Activated CD8-positive, alpha-beta memory T cell treated with anti-CD3 and anti-CD28 coated beads for 24 hours (primary cell): ENCODE results near the gene HSDL2.
"Not testable (repeated sequence)": the region's sequence is repeated elsewhere in the genome, so short reads cannot be mapped to it uniquely, and the experiment has no call there.

Experiments used
- DNase-seq: peaks from one replicate; pipeline ENCODE4 v3.0.0-alpha.2; 2020

HSDL2 gene

GRCh38 chr9:112367465-112367864 lies 12.4 kb upstream of the HSDL2 start:
- DNase-seq: no peak

GRCh38 chr9:112369817-112370216 lies 10.1 kb upstream of the HSDL2 start:
- DNase-seq: no peak

DNA sequence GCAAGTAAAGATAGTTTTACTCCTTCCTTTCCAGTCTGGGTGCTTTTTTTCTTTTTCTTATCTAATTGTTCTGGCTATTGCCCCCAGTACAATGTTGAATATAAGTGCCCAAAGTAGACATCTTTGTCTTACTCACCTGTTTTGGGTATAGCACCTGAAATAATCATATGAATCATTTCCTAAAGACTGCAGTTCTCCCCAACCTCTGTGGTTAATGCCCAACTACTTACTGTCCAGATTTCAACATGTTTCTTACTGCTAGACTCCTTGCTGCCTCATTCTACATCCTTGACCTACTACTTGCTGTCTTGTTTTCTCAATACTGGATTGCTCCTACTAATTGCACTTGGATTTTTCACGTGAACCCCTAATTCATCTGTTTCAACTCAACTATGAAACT lies 8.8 kb upstream of the HSDL2 start:
- DNase-seq: no peak

DNA sequence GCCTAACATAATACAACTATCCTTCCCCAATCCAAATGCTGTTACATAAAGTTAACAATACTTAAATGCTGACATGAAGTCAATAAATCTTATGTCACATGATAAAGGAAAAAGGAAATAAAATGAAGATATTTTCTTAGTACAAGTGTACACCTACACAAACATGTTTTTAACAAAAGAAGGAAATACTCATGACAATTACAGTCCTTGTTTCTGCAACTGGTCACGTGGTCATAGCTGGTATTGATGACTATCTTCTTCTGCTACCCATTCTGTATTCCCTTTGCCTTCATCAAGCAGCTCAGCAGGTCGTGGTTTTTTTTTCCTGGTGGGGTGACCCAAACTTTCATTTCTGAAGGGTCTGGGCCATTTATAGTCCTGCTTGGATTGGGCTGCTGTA lies 6.2 kb upstream of the HSDL2 start:
- DNase-seq: not testable (repeated sequence)

DNA sequence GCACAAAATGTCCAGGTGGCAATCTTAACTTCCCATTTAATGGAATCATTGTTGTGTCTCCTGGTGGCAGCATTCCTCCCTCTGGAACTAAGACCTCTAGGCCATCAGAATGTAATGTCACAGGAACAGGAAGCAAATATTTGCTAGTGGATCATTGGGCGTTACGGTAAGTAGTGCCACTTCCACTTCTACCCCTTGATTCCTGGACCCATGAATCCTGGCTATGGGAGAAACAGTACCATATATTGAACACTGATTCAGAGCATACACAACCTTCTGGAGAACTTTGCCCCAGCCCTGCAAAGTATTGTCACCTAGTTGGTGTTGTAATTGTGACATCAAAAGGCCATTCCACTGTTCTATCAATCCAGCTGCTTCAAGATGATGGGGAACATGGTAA lies 5.7 kb upstream of the HSDL2 start:
- DNase-seq: not testable (repeated sequence)

- no peak for DNase-seq
Measured at GRCh38 chr9:112375361-112375760, 4.5 kb upstream of the HSDL2 start.

DNA sequence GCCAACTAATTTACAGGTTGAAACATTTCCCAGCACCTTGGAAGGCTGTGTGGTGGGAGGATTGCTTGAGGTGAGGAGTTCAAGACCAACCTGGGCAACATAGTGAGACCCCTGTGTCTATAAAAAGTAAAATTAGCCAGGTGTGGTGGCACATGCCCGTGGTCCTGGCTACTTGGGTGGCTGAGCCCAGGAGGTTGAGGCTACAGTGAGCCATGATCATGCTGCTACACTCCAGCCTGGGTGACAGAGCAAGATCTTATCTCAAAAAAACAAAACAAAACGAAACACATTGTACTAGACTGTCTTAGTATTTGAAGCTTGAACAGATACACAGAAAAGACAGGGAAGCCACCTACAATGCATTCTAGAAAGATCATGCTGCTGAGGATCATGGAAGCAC lies 2.8 kb upstream of the HSDL2 start:
- no peak for DNase-seq

GRCh38 chr9:112377684-112378327 lies 2.1 kb upstream of the HSDL2 start:
- DNase-seq: no peak

DNA sequence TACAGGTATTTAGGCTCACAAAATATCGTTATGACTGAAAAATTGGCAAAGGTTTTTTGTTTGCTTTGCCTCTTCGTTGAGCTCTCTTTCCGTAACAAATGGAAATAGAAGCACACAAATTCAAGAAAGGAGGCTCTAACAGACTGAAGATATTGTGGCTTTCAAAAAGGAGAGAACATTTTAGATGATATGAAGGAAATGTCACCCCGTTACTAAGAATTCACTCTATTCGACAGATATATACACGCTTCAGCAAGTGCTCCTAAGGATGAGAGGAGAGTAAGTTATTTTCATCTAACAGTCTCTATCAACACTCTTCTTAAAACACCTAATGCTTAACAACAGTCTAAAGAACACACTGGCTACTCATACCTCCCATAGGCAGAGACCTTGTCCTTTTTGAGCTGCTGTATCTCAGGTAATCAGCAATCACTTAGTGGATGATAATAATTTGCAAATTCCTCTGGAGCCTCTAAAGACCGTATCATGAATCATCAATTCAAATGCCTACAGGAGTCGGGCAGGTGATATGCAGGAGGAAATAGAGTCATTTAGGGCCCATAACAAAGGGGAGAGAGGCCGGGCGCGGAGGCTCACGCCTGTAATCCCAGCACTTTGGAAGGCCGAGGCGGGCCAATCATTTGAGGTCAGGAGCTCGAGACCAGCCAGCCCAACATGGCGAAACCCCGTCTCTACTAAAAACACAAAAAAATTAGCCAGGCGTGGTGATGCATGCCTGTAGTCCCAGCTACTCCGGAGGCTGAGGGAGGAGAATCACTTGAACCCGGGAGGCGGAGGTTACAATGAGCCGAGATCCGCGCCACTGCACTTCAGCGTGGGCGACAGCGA lies 1.4 kb upstream of the HSDL2 start:
- DNase-seq: peak; percentile 67

GRCh38 chr9:112379177-112380101 lies 469 bp upstream of the HSDL2 start:
- DNase-seq: peak; percentile 99

DNA sequence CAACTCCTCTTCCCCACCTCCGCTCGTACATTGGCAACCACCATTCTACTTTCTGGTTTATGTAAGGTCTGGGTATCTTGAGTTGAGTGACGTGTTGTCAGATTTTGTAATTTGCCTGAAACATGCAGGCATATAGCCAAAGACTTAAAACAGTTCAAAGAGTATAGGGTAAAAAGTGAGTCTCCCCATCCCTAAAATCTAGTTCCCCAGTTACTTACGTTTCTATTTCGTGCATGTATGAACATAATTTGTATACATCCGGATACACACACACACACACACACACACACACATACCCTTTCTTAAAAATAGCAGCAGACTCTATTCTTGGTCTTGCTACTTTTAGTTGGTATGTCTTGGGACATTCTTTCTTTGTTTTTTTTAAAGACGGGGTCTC lies 915 bp downstream of the HSDL2 start:
- DNase-seq: no peak

GRCh38 chr9:112382066-112382465 lies 2.2 kb downstream of the HSDL2 start:
- no peak for DNase-seq

GRCh38 chr9:112382501-112383364 lies 2.8 kb downstream of the HSDL2 start:
- DNase-seq: no peak

GRCh38 chr9:112384219-112384618 lies 4.3 kb downstream of the HSDL2 start:
- DNase-seq: no peak

DNA sequence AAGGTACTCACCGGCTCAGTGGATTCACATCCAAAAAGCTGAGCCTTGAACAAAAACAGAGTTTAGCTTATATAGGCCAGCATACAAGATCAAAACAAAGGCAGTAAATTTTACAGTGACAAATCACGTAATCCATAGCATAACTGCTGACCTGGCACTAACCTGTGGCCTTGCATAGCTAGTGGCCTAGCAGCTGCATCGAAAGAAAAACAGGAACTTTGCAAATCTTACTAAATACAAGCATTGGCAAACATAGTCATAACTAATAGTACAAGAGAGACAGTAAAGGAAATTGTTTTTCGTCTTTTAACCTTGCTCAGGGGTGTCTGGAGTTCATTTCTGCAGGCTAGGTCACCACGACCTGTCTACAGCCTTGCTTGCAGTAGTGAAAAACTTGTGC lies 4.8 kb downstream of the HSDL2 start:
- no peak for DNase-seq

DNA sequence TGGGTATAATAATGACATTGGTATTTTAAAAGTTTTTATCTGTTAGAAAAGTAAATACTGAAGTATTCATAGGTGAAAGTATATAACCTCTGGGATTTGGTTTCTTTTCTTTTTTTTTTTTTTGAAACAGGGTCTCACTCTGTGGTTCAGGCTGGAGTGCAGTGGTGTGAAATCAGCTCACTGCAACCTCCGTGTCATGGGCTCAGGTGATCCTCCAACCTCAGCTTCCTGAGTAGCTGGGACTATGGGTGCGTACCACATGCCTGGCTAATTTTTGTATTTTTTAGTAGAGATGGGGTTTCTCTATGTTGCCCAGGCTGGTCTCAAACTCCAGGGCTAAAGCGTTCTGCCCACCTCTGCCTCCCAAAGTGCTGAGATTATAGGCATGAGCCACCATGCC lies 7.2 kb downstream of the HSDL2 start:
- DNase-seq: no peak

- DNase-seq: not testable (repeated sequence)
Measured at GRCh38 chr9:112389897-112390296, 10.0 kb downstream of the HSDL2 start.

DNA sequence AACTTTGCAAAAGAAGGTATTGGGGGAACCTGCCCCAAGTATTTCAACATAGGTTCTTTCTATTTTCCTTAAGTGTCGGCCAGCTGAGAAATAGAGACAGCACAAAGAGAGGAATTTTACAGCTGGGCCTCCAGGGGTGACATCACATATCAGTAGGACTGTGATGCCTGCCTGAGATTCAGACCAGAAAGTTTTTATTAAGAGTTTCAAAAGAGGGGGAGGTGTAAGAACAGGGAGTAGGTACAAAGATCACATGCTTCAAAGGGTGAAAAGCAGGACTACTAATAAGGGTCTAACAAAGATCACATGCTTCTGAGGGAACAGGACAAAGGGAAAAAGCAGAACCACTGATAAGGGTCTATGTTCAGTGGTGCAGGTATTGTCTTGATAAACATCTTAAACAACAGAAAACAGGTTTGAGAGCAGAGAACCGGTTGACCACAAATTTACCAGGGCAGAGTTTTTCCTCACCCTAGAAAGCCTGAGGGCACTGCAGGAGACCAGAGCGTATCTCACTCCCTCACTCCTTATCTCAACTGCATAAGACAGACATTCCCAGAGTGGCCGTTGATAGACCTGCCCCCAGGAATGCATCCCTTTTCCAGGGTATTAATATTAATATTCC lies 12.1 kb downstream of the HSDL2 start:
- not testable (repeated sequence) for DNase-seq

GRCh38 chr9:112393146-112393545 lies 13.2 kb downstream of the HSDL2 start:
- DNase-seq: not testable (repeated sequence)

GRCh38 chr9:112396416-112396815 lies 16.5 kb downstream of the HSDL2 start:
- no peak for DNase-seq

DNA sequence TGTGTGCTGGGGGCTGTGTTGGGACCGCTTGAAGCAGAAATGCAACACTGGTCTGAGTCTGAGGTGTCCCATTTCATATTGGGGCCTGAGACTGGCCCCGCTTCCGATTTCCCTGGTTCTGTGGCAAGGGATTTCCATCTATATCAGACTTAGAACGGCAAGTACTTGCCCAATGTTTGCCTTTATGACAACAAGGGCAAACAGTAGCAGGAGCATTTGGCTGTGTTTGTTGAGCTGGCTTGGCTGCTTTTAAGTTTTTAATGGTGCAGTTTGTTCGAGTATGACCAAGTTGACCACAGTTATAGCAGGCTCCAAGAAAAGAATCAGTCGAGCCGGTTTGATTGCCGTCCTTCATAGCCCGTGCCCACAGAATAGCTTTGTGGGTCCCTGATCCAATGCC lies 17.0 kb downstream of the HSDL2 start:
- no peak for DNase-seq
